HG03460 (cell line): ENCODE data around the gene ACSL1.

Source experiments
- ATAC-seq: cut with Tn5 transposase; IDR thresholded peaks from one replicate; pipeline ENCODE4 v1.9.1; 2021; ENCODE audit not compliant: unreplicated experiment

ACSL1 gene

DNA sequence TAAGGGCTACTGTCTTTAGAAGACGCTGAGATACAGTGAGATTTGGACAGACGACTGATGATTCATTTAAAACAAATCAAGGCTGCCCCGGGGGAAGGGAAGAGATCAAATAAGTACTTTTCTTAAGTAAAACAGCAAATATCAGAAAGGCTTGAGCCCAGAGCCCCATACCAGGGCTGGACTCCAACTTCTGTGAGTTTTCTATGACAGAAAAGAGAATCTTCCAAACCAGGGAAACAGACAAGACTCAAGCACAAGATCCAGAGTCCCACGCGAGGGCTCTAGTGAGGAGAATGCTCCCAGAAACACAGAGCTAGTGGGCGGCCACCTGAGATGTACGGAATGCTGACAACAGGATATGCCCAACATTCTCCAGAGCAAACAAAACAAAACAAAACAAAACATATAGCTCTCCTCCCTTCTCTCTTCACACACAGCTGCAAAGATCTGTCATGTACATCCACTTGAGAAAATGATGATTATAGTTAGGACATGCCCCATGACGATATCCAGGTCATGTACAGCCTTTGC lies 13.1 kb downstream of the ACSL1 start:
- ATAC-seq = no peak

DNA sequence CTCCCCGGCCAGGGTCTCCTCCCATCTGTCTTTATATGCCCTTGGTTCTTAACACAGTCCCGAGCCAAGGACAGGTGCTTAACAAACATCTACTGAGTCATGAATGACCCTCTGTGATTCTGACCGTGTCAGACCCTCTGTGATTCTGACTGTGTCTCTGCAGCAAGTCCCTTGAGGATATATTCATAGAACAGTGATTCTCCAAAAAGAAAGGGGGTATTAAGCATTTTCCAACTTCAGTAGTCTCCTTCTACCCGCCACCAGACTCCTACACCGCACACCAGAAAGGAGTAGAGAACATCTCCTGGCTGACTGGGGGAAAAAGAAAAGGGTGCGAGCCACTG lies 13.6 kb downstream of the ACSL1 start:
- no peak for ATAC-seq

DNA sequence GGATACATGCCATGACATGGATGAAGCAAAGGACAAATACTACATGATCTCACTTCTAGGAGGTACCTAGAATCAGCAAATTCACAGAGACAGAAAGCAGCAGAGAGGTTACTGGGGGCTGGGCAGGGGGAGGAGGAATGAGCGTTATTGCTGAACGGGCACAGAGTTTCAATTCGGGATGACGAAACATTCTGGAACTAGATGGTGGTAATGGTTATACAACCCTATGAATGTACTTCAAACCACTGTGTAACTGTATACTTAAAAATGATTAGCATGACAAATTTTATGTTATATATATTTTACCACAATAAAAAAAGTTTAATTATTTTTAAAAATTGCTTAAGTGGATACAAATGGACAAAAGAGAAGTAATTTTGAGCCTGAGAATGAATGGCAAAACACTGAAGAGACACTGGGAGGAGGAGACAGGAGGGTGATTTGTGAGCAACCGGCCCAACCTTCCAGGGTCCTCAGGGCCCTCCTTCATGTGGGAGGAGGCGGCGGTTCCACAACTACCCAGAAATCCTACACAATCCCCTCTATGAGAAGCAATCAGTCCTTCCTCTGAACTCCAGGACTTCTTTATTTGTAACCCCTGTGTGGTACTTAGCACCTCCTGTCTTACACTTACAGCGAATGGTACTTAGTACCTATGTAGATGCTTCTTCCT lies 14.1 kb downstream of the ACSL1 start:
- no peak for ATAC-seq

DNA sequence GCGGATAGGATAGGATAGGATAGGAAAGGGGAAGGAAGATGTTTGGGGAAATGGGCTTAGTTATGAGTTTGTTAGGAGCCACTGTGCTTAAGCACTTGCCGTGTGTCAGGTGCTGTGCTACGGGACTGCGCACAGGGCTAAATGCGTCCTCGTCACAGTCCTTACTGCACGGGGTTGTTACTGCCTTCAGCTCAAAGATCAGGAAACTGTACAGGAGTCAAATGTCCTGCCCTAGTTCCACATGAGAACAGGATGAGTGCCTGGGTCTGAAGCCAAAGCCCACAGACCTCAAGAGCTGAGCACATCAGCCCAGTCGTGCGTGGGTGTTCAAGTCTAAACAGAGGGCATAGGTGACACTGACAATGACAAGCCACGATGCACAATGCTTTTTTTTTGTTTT lies 15.0 kb downstream of the ACSL1 start:
- ATAC-seq = no peak

DNA sequence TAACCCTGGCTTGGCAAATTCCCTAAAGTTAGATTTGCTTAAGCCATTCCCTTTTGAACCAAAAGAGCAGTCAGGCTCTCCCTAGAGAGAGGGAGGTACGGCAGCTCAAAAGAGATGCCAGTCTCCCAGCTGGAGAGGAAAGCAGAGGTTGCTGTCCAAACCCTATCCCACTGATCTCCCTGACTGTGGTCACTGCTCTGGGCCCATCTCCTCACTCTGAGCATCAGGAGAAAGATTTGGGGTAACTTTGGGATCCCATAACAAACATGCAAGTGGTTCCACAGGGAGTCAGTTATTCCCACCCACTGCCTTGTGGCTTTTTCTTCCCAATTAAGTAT lies 17.1 kb downstream of the ACSL1 start:
- no peak for ATAC-seq

DNA sequence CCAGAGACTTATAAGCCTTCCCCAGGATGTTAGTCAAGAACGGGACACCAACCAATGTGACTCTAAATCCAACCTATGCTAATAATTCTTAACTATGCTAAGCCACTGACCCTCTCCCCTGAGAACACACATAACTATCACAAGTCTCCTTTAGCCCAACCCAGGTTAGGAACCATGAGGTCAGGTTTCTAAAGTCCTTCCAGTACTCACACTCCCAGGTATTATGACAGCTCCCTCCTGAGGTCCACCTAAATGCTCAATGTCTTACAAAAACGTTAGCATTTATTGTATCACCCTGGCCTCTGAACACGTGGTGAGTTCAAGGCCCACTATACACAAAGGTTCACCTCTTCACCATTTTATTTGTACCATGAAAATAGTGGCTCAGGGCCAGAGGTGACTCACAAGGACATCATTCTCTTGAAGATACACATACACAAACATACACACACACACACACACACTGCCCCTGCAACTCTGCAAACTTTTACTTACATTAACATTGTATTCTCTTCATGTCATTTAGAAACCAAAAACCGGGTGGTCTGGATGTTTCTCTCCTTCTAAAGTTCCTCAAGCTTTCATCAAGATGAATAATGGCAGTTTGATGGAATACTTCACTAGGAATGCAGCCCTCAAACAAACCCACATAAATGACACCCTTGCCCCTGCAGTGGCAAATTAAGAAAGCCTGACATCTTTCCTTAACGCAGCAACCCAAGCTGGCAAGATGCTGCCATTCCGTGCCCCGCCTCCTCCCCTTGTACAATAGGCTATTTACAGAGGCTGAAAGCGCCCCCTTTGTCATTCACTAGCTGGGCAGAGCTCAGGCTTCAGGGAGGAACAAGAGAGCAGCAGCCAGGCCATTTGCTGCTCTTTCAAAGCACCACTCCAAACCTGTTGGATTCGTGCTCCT lies 17.7 kb downstream of the ACSL1 start:
- ATAC-seq = no peak

DNA sequence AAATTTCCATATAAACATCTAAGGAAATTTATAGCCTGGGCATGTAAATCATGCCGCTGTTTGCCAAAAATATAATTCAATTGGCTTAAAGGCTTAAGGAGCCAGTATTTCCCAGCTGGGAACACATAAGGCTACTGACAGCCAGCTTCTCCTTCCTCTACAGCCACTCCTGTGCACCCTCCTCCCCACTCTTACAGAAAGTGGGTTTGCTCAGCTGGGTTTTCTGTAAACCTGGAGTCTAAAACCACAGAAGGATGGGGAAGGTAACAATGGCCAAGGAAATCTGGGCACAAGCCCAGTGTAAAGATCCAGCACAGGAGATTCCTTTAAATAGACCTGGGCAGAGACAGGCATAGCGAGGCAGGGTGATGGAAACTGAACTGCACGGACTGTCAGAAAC lies 18.5 kb downstream of the ACSL1 start:
- ATAC-seq = no peak

DNA sequence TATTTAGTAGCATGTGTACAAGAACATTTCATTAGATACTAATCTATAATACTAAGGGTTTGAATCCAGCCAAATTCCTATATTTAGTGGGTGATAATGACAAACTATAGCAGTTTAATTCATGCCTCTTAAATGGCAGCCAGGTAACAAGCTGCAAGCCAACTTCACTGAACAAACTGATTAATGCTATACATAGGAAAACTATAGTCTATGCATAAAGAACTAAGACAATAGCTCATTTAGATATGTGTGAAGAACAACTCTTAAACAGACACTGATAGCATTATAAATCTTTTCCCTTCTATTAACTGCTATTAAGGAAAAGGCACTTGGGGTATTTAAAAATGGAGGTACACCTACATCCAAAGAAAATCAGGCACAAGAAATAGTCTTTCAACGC lies 19.1 kb downstream of the ACSL1 start:
- no peak for ATAC-seq

DNA sequence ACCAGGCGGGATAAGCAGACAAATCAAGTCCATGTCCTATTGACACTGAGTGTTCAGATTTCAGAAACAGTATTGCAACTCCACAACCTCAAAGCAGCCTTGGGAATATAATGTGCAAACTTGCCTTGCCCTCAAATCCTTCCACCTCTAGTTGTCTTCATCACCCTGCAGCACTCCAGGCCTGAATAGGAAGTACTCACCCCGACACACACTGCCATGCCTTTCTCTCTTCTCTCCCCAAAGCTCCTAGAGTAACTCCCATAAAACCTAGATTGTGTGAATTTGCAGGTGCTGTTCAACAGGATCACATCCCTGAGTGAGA lies 19.6 kb downstream of the ACSL1 start:
- no peak for ATAC-seq

DNA sequence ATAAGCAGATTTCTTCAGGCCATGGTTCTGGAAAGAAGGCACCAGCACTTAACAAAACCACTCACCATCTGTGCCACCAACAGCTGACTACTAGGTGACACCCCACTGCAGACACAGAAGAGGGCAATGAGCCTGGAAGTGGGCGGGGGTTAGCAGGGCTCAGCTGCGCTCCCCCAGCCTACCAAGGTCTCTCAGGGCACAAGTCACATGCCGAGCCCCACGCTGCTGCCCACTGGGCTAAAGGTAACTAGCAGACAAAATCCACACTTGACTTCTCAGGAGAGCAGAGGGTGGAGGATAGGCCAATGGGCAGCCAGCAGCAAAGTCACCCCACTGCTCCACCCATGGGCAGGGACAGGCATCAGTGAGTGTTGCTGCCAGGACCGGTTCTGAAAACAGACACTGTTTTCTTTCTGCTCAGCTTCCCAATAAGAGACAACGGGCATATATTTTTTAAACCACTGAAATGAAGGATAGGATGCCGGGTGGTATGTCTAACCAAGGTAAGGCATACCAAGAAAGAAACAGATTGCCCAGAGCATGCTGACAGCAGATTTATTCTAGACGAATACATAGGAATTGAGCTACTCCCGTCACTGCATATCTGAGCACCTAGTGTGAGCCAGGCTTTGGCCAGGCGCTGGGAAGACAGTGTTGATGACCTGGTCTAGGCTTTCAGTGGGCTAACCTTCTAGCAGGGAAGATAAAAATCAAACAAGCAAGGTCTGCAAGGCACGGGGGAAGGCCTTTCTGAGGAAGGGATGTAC lies 20.1 kb downstream of the ACSL1 start:
- peak; percentile 84 for ATAC-seq

DNA sequence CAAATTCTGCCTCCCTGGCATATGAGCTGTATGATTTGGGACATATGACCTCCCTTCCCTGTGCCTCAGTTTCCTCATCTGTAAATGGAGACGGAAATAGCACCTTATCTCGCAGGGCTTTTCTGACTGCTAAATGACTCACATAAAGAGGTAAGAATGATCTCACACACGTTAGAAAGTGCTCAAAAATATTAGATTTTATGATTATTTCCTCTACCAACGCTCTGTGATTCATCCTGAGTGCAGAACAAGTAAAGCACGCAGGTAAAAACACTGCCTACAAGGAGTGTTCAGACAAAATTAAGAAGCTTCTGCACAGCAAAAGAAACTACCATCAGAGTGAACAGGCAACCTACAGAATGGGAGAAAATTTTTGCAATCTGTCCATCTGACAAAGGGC lies 21.1 kb downstream of the ACSL1 start:
- ATAC-seq = no peak

DNA sequence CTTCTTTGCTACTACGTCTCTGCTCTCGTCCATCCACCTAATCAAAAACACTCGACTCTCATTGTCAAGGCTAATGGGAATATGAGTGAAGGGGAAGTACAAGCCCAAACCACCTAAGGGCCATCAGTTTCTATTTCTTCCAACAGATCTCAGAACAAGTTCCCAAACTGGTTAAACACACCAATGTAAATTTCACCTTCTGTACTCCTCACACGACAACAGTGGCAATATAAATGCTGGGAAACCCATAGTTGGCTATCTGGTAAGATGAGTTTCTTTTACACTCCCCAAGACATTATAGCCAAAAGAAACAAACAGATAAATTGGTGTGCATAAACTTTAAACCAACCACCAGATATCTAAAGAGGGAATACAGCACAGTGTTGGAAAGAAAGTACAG lies 21.9 kb downstream of the ACSL1 start:
- ATAC-seq = no peak

DNA sequence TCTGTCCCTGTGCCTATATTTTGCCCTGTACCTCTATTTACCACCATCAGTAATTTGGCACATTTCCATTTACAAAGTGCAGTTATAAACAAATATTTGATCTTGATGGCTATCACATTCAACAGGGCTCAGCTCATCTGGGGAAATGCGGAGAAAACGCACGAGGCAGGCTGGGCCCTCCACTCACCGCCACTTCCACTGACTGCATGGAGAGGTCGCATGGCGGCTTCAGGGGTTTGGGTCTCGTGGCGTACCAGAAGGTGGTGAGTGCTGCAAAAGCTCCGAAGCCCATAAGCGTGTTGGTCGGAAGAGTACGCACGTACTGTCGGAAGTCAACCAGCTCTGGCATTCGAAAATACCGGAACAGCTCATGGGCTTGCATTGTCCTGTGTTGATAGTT lies 22.6 kb downstream of the ACSL1 start:
- ATAC-seq = no peak

DNA sequence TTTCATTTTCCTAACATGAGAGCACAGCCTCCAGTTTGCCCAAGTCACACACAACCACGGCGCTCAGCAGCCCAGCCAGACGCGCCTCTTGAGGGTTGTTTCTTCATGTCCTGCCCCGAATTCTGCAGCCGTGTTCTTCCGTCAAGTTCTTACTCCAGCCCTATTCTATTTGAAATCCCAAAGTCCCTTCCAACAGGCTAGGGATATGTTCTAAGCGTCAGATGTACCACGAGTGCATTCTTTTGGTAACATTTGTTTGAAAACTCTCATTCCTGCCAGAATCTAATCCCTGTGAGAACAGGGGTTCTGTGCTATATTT lies 23.1 kb downstream of the ACSL1 start:
- no peak for ATAC-seq

DNA sequence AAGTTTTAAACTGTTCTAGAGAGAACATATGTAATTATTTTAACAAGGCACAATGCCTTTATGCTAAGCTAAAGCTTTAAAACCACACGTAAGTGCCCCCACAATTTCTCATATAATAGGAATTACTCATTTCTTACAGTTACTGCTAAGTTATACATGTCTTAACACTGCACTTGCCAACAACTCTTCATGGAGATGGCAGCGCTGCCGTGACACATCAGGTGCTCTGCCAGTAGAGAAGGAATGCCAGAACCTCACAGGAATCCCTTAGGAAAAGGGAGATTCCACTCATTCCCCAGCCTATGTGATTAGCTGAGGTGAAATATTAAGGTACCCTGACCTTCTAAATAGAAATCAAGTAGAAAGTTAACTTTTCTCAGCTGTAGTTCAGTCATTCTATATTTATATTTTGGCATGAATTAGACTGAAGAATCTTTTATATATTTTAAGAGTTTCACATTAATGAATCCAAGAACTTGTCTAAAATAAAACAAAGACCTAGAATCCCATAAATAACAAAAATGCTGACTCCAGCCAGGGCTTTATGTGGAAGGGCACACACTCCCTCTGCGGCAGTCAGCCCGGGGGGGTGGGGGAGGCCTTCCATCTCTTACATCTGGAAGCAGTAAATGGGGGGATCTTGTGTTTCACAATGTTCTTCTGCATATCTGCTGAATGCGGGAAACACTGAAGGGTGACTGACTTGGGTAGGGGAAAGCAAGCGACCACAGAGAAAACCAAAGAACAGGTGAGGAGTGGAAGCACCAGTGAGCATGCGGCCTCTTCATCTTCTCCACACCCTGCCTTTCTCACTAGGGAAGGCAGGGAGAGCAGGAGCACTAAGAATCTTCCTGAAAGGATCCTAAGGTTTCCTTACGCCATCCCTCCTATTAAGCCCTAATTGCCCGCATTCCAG lies 23.7 kb downstream of the ACSL1 start:
- ATAC-seq = no peak

DNA sequence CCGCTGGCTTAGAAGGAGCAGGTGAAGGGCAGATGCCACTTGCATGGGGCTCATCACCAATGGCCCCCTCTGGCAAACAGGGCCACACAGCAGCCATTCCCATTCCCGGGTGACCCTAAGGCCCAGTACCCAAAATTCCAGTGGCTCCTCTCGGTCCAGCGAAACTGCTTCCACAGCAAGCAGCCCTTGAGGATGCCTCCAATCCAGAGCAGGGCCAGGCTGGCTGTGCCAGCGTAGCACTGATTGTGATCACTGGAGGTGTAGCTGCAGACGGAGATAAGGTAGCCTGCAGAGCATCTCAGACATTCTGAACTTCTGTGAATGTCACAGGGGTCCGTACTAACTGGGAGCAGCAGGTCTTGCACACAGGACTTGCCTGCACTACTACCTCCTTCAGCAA lies 27.3 kb downstream of the ACSL1 start:
- no peak for ATAC-seq

DNA sequence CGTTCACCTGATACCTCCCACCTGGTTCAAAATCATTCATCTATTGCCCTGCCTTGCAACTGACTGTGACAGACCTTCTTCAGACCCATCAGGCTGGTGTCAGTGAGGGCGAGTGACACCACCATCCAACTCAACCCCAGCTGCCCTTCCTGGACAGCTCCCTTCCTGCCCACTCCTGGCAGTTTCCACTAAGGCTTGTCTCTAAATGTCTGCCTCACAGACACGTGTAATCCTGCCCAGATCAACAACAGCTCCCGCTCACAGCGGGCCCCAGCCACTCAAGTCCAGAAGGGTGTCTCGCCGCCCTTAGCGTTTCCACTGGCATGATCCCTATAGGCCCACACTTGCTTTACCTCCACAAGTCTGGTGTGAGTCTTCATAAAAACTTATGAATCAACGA lies 28.9 kb downstream of the ACSL1 start:
- ATAC-seq = no peak

DNA sequence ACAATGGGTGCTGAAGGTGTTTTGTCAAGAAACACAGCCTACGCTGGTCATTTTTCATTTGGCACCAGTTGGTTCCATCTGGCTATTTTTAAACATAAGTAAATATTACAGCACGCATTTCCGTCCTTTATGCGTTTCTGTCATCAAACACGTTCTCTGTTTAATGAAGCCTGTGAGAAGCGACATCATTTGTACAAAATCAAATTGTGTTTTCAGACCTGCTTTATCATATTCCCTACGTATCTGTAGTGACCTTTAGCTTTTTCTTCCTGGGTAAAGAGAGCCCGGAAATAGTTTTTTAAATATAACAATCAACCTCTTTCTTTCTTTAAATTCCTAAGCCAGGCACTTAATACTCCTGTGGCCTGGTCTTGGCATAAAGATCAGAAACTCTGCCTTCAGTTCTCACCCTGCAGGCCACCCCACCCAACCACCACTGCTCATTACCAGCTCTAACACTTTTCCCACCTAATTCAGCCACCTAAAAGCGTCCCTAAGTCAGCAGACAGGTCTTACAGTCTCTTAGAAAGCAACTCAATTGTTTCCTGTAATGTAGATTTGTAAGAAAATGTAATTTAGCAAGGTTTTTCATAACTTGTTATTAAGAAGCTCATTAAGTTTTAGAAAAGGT lies 30.4 kb downstream of the ACSL1 start:
- no peak for ATAC-seq

DNA sequence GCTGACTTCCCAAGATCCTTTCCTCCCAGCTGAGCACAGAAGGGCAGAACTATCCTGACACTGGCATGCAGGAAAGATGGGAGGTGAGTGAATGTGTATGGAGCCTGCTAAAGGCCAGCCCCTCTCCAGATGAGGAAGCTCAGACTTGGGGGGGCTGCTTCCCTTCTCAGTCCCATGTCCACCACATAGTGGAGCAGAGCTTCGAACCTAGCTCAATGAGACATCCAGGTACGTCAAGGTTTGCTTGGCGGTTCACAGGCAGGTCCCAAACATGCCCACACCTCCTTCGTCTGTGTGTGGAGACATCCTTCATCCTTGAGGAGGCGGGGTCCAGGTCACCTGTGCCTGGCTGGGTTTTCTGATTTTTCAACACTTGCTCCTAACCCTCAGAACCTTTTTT lies 31.3 kb downstream of the ACSL1 start:
- ATAC-seq = no peak

DNA sequence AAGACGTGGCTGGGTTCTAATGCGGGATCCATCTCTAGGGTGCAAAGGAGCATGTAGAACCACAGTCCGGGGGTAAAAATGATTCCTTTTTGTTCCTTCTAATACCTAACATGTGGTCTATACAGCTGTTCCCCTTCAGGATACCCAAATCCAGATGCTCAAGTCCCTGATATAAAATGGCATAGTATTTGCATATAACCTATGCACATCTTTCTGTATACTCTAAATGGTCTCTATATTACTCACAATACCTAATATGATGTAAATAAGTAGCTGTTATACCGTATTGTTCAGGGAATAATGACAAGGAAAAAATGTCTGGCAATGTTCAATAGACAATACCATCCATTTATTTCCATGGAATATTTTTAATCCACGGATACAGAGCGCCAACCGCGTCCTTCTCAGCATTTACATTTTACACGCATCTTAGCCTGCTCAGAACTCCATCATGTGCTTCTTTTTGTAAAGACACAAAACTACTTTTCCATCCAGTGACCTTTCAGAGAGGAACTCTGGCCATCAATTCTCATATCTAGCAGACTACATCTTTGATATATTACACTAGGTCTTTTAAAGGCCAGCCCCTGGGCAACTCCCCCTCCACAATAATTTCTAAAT lies 31.9 kb downstream of the ACSL1 start:
- no peak for ATAC-seq
